Fibroblast of lung (primary cell): Measurements from ENCODE around the gene TNFSF10. TPM values are rescaled to one million over a fixed set of nuclear protein-coding genes. Genes with fewer than 3 reads are reported as not detected.

Experiments
- DNase-seq, 2 donors: peaks; one replicate each; pipeline versions ENCODE4 v3.0.0 to v3.0.0-alpha.2; 2010; ENCODE audit warnings: low read depth in 2 of 2
- H2AFZ ChIP-seq: 2 replicates; pipeline ENCODE4 v1.5.1; 2012; ENCODE audit warnings: low read length, control low read depth, inconsistent platforms
- H3K27ac ChIP-seq: 2 replicates; pipeline ENCODE4 v1.5.1; 2011; ENCODE audit warnings: low read length, control low read depth; ENCODE audit not compliant: insufficient read depth
- H3K27me3 ChIP-seq: 2 replicates; pipeline ENCODE4 v1.5.1; 2011; ENCODE audit warnings: mild to moderate bottlenecking, low read length; ENCODE audit not compliant: control insufficient read depth, insufficient read depth
- H3K36me3 ChIP-seq: 2 replicates; pipeline ENCODE4 v1.5.1; 2011; ENCODE audit warnings: low read length; ENCODE audit not compliant: control insufficient read depth, insufficient read depth
- H3K4me1 ChIP-seq: 2 replicates; pipeline ENCODE4 v1.5.1; 2011; ENCODE audit warnings: low read length; ENCODE audit not compliant: control insufficient read depth, insufficient read depth; ENCODE audit errors: extremely low read depth
- H3K4me2 ChIP-seq: 2 replicates; pipeline ENCODE4 v1.5.1; 2011; ENCODE audit warnings: low read length, control low read depth; ENCODE audit not compliant: insufficient read depth; ENCODE audit errors: extremely low read depth
- H3K4me3 ChIP-seq, 4 experiments: fragments of 200-600 bp in 1 of 4; sonication (generic) in 1 of 4; replicated peaks in 1 of 4; 2 replicates each; pipeline ENCODE4 v1.5.1; 2011 to 2016; ENCODE audit warnings: low read length in 4 of 4, low read depth in 3 of 4, mild to moderate bottlenecking in 3 of 4, control low read depth in 2 of 4, inconsistent platforms in 1 of 4, mixed read lengths in 1 of 4; ENCODE audit not compliant: insufficient read depth in 1 of 4; ENCODE audit errors: control extremely low read depth in 1 of 4
- H3K79me2 ChIP-seq: 2 replicates; pipeline ENCODE4 v1.5.1; 2012; ENCODE audit warnings: mild to moderate bottlenecking, low read length, inconsistent platforms; ENCODE audit not compliant: control insufficient read depth, insufficient read depth
- H3K9ac ChIP-seq: 2 replicates; pipeline ENCODE4 v1.5.1; 2011; ENCODE audit warnings: mild to moderate bottlenecking, low read length, control low read depth; ENCODE audit not compliant: insufficient read depth
- H3K9me3 ChIP-seq: 2 replicates; pipeline ENCODE4 v1.5.1; 2012; ENCODE audit warnings: low read depth, low read length; ENCODE audit not compliant: control insufficient read depth, insufficient read depth
- H4K20me1 ChIP-seq: 2 replicates; pipeline ENCODE4 v1.5.1; 2011; ENCODE audit warnings: low read length; ENCODE audit not compliant: control insufficient read depth, insufficient read depth; ENCODE audit errors: extremely low read depth
- CTCF ChIP-seq, 2 donors: IDR thresholded peaks in 1 of 2; conservative IDR thresholded peaks in 1 of 2; 1 replicate in 1 of 2; 2 replicates in 1 of 2; pipeline ENCODE4 v1.5.1; 2011 to 2012; ENCODE audit warnings: low read length in 2 of 2, control low read depth in 1 of 2, inconsistent platforms in 1 of 2, low read depth in 1 of 2, mild to moderate bottlenecking in 1 of 2
- EZH2 ChIP-seq: IDR thresholded peaks from 2 replicates; pipeline ENCODE4 v1.5.1; 2012; ENCODE audit warnings: low read length, control low read depth, mild to moderate bottlenecking; ENCODE audit errors: missing control alignments
- polyA plus RNA-seq, 2 donors: library from polyadenylated mRNA; depleted of rRNA in 1 of 2; stranded (reverse) in 1 of 2; unstranded in 1 of 2; fragments of >200 nt; gene quantifications; 2 replicates each; pipeline ENCODE4 v1.2.1, GENCODE V29; 2011 to 2012; ENCODE audit warnings: missing spikeins in 1 of 2
- total RNA-seq: library from RNA; depleted of rRNA; stranded (reverse); fragments of >200 nt; gene quantifications from 2 replicates; pipeline ENCODE4 v1.2.1, GENCODE V29; 2014

TNFSF10 gene
- total and polyA plus RNA-seq, 2 donors (not counting 1 experiment from before 2014, with no cell fraction given): 1.3 to 4.3 TPM

GRCh38 chr3:172557515-172558220, 34.4 kb upstream of the TNFSF10 start:
- no peak overlapping the region for H3K9ac ChIP-seq

GRCh38 chr3:172553526-172554252, 30.5 kb upstream of the TNFSF10 start:
- Histone ChIP-seq H3K4me1 (no peaks in the 10 kb centered on the region), H3K27me3 (no peaks in the 10 kb centered on the region), H2AFZ (no peak overlapping the region), H3K36me3 (no peaks in the 10 kb centered on the region), H4K20me1 (no peaks in the 10 kb centered on the region), H3K9me3 (no peaks in the 10 kb centered on the region), H3K4me2 (no peak overlapping the region), H3K79me2 (no peaks in the 10 kb centered on the region), H3K27ac (no peak overlapping the region), H3K4me3 (no peak overlapping the region), H3K9ac (no peak overlapping the region)
- no peak for DNase-seq
- TF ChIP-seq EZH2: no peak
- TF ChIP-seq CTCF (conservative IDR thresholded peaks at IDR 0.05 in 1 of 2, IDR thresholded peaks at IDR 0.05 in 1 of 2; ENCODE audit: low read depth in 1 of 2, low read length in 2 of 2): no peak

More at GRCh38 chr3:172557515-172558220, 34.4 kb upstream of the TNFSF10 start:
- H3K36me3 ChIP-seq: no peaks in the 10 kb centered on the region
- peak; percentile 34 to 73 for DNase-seq
- TF ChIP-seq EZH2 (no peak), CTCF (conservative IDR thresholded peaks at IDR 0.05 in 1 of 2, IDR thresholded peaks at IDR 0.05 in 1 of 2; ENCODE audit: low read depth in 1 of 2, low read length in 2 of 2) (no peak)
- H3K27ac ChIP-seq: no peak overlapping the region
- H3K4me3 ChIP-seq: no peak overlapping the region
- no peaks in the 10 kb centered on the region for H3K79me2 ChIP-seq
- no peaks in the 10 kb centered on the region for H3K9me3 ChIP-seq
- H3K4me2 ChIP-seq: no peak overlapping the region
- no peaks in the 10 kb centered on the region for H4K20me1 ChIP-seq
- H3K27me3 ChIP-seq: no peaks in the 10 kb centered on the region
- no peaks in the 10 kb centered on the region for H3K4me1 ChIP-seq
- H2AFZ ChIP-seq: no peak overlapping the region

- TF ChIP-seq EZH2: no peak
- TF ChIP-seq CTCF (conservative IDR thresholded peaks at IDR 0.05 in 1 of 2, IDR thresholded peaks at IDR 0.05 in 1 of 2; ENCODE audit: low read depth in 1 of 2, low read length in 2 of 2): no peak
- H3K9me3 ChIP-seq: no peaks in the 10 kb centered on the region
- H3K4me3 ChIP-seq: no peak overlapping the region
- H4K20me1 ChIP-seq: no peaks in the 10 kb centered on the region
- H3K4me2 ChIP-seq: no peak overlapping the region
- no peak overlapping the region for H3K27ac ChIP-seq
- H3K9ac ChIP-seq: no peak overlapping the region
- no peak overlapping the region for H2AFZ ChIP-seq
- no peaks in the 10 kb centered on the region for H3K36me3 ChIP-seq
- no peaks in the 10 kb centered on the region for H3K79me2 ChIP-seq
- no peak for DNase-seq
- H3K4me1 ChIP-seq: no peaks in the 10 kb centered on the region
- no peaks in the 10 kb centered on the region for H3K27me3 ChIP-seq
These were observed 29.4 kb upstream of the TNFSF10 start for GRCh38 chr3:172552607-172553006.
